ENCODE measurements around the gene AHI1.
"Not testable (repeated sequence)": the region's sequence is repeated elsewhere in the genome, so short reads cannot be mapped to it uniquely, and the experiment has no call there.

AHI1 gene

DNA sequence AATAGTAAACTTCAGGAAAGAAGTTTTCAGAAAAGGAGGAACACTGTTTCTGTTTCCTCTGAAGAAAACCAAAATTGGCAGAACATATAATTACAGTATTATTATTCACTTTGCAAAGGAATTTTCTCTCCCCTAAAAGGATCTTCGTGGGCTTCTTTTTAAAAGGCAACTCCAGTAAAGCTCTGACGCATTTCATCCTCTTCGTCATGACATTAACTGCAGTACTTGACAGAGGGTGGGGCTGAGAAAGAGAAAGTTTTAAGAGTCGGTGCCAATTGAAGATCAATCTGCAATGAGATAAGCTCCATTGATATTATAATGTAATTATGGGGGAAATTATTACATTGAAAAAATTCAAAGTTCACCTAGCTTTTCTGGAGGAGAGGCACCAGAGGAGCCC is 240.7 kb downstream of the AHI1 start:
- no peak for DNase-seq

DNA sequence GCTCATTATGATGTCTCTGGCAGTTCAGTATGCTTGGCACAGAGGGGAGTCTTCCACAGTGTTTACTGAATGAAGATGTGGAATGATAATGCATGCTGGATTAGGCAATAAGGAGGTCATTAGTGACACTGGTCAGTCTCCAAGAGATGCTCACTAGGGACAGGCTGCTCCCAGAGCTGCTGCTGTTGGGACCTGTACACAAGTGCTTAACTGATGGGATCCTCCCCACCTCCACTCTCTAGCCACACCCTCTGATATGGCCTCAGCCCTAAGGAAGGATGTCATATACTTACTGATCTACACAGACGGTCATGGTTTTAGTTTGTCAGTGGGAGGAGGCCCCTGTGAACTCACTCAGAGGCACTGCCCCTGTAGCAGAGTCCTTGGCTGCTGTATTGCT is 243.1 kb downstream of the AHI1 start:
- no peak for DNase-seq

DNA sequence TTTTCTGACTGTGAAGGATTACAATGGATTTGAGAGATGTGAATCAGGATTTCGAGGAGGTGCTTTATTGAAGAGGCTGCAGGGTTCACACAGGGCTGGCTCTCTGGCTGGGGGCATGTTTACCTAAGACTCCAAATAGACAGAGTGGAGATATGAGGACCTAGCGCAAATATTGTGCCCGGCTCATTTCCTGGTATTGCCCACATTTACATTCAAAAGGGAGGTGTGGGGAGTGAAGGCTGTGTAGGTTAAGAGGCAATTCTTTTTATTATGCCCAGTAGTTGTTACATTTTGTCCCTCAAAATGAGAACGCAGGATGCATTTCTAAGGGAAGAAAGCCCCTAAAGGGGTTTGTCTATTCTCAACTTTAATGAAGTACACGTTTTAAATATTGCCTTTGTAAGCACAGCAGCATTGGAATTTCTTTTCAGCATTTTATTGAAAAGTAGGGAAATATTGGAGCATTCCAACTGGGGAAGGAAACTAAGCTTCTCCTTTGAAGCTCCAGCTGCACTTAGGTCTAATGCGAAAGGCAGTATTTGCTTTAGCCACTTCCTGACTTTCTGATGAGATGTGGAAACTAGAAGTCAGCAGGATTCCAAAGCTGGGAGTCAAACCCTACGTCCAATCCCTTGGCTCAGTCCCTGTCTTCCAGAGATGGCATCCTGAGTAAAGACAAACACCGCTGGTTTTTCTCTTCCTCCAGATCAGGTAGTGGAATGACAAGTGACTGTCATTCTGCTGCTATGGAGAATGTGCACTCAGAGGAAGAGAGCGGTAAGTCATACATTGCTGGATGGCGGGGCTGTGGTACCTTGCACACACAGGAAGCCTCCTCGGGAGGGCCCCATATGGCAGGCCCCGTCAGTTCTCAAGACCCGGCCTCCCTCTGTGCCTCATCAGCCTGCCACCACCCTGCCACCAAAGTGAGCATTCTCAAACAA is 245.8 kb downstream of the AHI1 start:
- DNase-seq = no peak

DNA sequence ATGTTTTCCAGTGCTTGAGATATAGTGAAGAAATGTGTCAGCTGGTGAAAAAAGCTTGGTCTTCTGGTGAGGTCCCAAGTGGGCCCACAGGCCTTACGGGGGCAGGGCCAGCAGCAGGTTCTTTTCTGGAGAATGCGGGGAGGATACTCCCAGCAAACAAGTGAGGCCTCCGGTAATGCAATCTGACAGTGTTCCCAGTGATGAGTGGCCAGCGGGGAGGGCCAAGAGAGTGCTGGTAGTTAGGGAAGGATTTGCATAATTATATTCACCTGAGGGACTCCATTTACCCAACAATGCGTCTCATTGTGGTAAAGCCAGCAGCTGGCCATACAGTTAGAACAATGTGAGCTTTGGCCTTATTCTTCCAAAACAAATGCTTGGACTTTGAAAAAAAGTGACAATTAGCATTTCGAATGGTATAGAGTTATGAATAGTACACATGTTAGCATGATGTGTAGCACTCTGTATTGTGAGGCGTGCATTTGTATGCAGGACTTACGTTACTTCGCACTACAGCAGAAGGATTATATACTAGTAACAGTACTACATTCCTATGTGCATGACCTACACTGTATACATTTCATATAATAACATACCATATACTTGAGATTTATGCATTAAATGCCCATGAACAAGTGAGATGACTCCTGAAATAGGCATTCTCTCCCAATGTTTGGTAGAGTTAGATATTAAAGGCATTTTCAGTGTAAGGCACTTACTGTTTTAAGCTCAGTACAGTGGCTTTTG is 246.6 kb downstream of the AHI1 start:
- no peak for DNase-seq

DNA sequence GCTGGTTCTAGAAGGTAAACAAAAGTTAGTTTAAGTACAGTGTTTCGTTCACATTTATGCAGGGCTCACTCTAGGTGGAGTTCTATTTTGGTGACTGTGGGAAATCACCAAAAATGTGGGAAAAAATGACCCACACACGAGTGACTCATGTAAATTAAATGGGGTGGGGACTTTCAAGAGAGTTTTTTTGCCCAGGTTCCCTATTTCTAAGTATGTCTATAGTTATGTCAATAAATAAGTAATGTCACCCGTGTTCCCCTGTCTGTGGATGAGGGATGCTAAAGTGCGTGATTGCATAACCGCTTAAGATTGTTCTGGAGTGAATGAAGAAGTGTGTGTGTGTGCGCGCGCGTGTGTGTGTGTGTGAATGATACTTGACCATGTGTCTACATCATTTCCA is 247.3 kb downstream of the AHI1 start:
- no peak for DNase-seq

DNA sequence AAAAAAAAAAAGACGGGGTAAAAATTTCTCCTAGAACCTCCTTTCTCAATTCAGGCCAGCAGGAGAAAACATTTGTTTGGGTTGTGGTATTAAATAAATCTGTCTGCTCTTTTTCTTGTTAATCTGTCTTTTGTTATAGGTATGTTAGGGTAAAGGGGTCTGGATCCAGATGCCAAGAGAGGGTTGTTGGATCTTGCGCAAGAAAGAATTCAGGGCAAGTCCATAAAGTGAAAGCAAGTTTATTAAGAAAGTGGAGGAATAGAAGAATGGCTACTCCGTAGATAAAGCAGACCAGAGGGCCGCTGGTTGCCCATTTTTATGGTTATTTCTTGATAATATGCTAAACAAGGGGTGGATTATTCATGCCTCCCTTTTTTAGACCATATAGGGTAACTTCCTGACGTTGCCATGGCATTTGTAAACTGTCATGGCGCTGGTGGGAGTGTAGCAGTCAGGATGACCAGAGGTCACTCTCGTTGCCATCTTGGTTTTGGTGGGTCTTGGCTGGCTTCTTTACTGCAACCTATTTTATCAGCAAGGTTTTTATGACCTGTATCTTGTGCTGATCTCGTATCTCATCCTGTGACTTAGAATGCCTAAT is 251.0 kb downstream of the AHI1 start:
- DNase-seq = not testable (repeated sequence)

DNA sequence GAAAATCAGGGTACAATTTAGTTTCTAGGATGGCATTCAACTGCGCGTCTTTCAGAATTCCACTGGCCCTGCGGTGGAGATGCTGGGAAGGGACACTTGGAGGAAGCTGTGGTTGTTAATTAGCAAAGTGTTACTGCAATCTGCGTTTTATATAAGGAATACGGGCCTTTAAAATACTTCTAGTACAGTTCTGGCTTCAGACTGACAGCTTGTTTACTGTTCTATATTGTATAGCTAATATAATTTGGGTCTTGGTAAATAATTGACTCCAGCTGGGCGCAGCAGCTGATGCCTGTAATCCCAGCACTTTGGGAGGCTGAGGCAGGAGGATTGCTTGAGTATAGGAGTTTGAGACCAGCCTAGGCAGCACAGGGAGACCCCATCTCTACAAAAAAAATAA is 252.7 kb downstream of the AHI1 start:
- DNase-seq = no peak

DNA sequence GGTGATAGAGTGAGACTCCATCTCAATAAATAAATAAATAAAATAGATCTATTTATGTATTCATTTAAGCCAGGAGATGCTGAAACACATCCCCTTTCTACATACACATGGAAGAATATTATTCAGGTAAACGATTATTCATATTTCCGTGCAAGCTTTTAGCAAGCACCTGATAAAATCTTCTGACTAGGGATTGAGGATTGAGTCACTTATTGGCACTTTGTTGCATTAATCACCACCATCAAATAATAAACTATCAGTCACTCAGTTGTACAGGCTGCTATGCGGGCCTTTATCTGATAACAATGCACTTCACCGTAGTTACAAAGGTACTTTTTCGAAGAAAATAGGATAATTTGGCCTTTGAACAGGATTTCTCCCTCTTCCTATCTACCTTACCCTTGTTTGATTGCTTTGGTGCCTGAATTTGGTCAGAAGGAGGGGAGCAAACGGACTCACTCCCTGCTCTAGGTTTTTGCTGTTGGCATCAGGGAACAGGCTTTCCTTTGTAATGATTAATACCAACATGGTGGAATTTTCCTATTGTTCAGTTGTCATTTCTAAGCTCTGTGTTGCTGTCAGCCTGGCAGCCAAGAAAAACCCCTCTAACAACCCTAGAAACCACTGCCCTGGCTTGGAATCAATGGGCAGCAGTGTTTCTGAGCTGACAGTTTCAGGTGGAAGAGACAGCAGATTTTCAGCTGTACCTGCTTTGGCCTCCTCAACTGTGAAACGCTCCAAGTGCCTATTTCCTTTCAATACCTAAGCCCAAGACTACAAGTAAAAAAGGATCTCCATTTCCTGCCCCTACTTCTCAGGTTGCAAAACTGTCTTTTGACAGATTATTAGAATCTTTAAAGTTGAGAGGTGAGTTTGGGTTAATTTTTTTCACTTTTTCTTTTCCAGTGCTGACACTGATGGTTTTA is 253.4 kb downstream of the AHI1 start:
- DNase-seq = no peak

DNA sequence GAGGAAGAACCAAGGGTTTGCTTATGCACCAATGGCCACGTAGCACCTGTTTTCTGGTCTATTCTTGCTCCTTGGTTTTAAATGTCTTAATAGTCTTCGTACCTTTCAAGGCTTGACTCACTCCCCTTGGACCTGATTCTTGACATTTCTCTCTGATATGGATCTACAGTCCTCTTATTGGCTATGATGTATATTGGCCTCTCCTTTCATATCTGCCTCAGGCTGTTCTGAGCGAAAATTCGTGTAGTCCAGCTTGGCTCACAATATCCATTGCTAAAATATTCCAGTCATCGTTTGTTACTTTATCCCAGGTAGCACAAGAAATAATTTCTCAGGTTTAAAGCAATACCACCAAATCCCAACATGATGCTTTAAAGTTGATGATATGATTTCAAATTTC is 256.8 kb downstream of the AHI1 start:
- DNase-seq = no peak

DNA sequence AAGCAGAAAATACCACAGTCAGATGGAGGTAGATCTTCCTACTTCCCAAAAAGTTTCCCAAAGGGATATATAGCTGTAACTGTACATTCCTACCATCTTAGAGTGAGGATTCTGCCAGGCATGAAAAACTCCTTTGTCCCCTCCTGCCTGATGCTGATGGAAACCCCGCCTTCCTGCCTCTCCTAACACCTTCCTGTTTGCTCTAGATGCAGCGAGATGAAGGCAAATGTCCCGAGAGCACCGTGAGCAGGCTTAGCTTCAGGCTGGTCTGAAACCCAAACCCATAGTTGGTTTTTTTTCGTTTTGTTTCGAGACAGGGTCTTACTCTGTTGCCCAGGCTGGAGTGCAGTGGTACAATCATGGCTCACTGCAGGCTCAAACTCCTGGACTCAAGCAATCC is 260.8 kb downstream of the AHI1 start:
- DNase-seq = no peak

DNA sequence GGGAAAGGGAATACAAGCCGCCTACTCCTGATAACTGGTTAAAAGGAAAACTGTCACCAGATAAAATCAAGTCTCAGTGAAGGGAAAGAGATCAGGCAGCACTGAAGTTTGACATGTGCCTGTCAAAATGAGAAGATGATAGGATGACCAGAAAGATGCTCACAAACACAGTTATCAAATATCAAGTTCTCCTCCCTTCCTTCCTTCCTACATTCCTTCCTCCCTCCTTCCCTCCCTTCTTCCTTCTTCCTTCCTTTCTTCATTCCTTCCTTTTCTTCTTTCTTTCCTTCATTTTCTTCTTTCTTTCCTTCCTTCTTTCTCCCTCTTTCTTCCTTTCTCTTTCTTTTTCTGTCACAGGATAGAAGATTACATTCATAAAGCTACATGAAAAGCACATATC is 261.2 kb downstream of the AHI1 start:
- no peak for DNase-seq

DNA sequence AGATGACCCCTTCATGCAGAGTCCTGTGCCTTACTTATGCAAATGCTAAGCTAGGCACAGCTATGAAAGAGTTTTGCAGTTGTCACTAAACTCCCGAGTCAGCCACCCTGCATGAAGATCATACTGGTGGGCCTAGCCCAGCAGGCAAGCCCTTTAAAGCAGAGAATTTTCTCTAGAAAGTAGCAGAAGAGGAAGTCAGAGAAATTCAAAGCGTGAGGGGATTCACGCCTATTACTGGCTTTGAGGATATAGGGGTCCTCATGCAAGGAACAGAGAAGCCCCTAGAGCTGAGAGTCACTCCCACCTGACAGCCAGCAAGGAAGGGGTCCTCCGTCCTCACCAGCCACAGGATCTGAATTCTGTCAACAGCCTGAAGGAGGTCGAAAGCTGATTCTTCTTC is 261.8 kb downstream of the AHI1 start:
- no peak for DNase-seq

DNA sequence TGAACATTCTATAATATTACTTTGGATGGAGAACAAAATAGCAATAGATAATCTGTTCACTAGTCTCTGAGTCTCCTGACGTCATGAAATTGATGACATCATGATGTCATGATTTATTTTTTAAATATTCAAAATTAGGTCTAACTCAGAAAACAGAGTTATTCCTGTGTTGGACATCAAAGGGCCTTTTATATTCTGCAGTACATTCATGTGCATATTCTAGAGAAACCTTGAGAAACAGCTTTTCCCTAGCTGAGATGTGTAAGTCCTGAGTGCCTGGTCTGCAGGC is 263.1 kb downstream of the AHI1 start:
- no peak for DNase-seq

DNA sequence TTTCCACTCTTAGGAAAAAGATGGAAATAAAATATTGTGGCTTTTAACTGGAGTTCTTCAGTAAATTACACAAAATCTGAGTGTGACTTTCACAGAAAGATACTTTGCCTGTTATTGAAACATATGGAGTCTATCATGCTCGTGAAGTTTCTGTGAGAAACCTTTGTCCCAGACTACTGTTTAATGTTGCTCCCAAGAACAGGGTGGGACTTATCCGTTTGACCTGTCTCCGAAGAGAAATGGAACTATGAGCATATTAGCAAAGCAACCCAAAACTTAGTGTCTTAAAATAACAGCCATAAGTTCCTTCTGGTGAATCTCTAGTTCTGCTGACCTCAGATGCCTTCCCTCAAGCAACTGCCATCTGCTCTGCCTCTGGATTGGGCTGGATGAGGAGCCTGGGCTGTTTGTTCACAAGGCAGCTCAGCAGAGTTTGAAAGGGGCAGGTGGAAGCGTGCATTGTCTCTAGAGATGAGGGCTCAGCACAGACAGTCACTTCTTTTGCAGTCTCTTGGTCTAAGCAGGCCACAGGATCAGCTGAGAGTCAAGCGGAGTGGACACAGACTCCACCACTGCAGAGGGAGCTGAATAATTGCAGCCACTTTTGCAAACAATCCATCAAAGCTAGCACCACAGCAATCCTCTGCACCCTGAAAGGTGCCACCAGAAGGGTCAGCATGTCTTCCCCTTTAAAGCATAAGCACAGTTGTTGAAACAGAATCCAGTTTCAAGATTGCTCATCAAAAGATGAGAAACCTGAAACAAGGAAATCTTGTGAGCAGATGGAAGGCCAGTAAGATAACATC is 263.7 kb downstream of the AHI1 start:
- no peak for DNase-seq

Measured in stimulated activated CD4-positive, alpha-beta T cell treated with anti-CD3 and anti-CD28 coated beads, Interleukin-4, amount 100 ng/mL, for 24 hours (primary cell).